GM18511 (cell line): Measurements from ENCODE around the gene ZCCHC17.

ENCODE experiments used
- ATAC-seq: cut with Tn5 transposase; IDR thresholded peaks from one replicate; pipeline ENCODE4 v1.9.1; 2021; ENCODE audit warnings: mild to moderate bottlenecking, moderate library complexity; ENCODE audit not compliant: unreplicated experiment

Gene ZCCHC17

GRCh38 chr1:31302709-31303441, 6.0 kb downstream of the ZCCHC17 start:
- no peak for ATAC-seq

- ATAC-seq, result no peak
Measured at GRCh38 chr1:31306278-31306677, 9.4 kb downstream of the ZCCHC17 start.

- no peak for ATAC-seq
Measured at GRCh38 chr1:31308036-31308435, 11.2 kb downstream of the ZCCHC17 start.

- no peak for ATAC-seq
Measured at GRCh38 chr1:31310198-31310597, 13.4 kb downstream of the ZCCHC17 start.

GRCh38 chr1:31315902-31316301, 19.1 kb downstream of the ZCCHC17 start:
- ATAC-seq, result no peak

GRCh38 chr1:31318146-31318545, 21.3 kb downstream of the ZCCHC17 start:
- ATAC-seq, result no peak

GRCh38 chr1:31324093-31324492, 27.3 kb downstream of the ZCCHC17 start:
- no peak for ATAC-seq

- no peak for ATAC-seq
Measured at GRCh38 chr1:31324992-31325391, 28.2 kb downstream of the ZCCHC17 start.

- no peak for ATAC-seq
Measured at GRCh38 chr1:31326461-31326860, 29.6 kb downstream of the ZCCHC17 start.

- ATAC-seq, result no peak
Measured at GRCh38 chr1:31327381-31327780, 30.5 kb downstream of the ZCCHC17 start.

GRCh38 chr1:31335007-31335406, 38.2 kb downstream of the ZCCHC17 start:
- no peak for ATAC-seq

- ATAC-seq, result no peak
Measured at GRCh38 chr1:31336687-31337467, 40.0 kb downstream of the ZCCHC17 start.

- no peak for ATAC-seq
Measured at GRCh38 chr1:31344503-31344902, 47.7 kb downstream of the ZCCHC17 start.

GRCh38 chr1:31345635-31346034, 48.8 kb downstream of the ZCCHC17 start:
- ATAC-seq, result no peak

- ATAC-seq, result no peak
Measured at GRCh38 chr1:31346785-31347184, 50.0 kb downstream of the ZCCHC17 start.

GRCh38 chr1:31348449-31348848, 51.6 kb downstream of the ZCCHC17 start:
- ATAC-seq, result no peak

- ATAC-seq, result no peak
Measured at GRCh38 chr1:31354283-31354682, 57.5 kb downstream of the ZCCHC17 start.

GRCh38 chr1:31356427-31356826, 59.6 kb downstream of the ZCCHC17 start:
- ATAC-seq, result no peak

GRCh38 chr1:31361607-31362006, 64.8 kb downstream of the ZCCHC17 start:
- ATAC-seq, result no peak

- no peak for ATAC-seq
Measured at GRCh38 chr1:31362032-31362431, 65.2 kb downstream of the ZCCHC17 start.

GRCh38 chr1:31364561-31365250, 67.9 kb downstream of the ZCCHC17 start:
- ATAC-seq, result no peak

- no peak for ATAC-seq
Measured at GRCh38 chr1:31366796-31367195, 70.0 kb downstream of the ZCCHC17 start.
